SKM-1 treated with dmso at 0.1 percent for 144 hours (cell line): ENCODE results near the gene KCNQ5.
"Not testable (repeated sequence)": the region's sequence is repeated elsewhere in the genome, so short reads cannot be mapped to it uniquely, and the experiment has no call there.

Source experiments
- DNase-seq: peaks from one replicate; lab custom pipeline; 2025; ENCODE audit not compliant: unreplicated experiment; lab: John Stamatoyannopoulos, UW

The KCNQ5 gene

DNA sequence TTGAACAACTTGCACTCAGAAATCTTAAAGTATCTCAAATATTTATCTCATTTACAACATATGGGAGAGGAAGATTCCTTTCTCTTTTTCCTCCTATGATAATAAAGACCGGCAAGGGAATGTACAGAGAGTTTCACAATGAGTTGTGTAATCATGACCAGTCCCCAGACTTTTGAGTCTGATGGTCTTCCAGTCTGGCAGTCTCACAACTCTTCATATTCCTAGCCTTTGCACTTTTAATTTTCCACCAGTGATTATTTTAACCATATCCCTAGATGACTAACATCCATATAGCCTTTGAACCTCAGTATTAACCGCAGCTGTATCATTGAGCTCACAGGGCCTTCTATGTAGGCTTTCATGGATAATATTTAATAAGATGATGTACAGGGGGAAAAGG, 324.9 kb downstream of the KCNQ5 start:
- DNase-seq: no peak

DNA sequence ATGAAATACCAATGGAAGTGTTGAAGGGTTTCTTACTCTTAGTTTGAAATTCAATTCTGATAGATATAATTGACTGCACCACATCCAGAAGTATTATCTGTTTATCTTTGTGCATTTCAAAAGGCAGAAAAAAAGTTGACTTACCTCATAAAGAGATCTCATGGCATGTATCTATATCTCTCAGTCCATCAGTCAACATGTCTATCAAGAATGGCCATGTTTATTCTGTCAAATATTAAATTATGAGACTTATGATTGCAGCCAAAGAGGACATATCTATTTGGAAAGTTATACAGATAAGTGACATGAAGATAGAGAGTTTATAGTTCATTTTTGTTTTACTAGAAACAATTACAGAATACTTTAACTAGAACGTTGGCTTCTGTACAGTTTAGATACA, 325.7 kb downstream of the KCNQ5 start:
- no peak for DNase-seq

DNA sequence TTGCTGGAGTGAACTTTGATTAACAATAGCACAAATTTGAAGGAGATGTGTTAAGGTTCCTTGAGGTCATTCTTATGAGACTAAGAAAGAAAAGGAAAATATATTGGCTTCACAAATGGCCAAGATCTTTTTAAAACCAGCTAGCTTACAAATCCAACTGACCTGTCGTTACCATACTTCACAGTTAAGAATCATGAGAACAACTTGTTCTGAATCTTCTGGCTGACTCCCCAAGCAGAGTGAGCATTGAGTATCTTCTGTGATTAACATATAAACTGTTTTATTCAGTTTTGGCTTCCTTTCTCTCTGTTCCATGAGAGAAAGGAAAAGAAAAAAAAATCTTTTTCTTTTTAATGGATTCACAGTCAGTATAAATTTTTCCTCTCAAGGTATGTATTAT, 326.3 kb downstream of the KCNQ5 start:
- no peak for DNase-seq

DNA sequence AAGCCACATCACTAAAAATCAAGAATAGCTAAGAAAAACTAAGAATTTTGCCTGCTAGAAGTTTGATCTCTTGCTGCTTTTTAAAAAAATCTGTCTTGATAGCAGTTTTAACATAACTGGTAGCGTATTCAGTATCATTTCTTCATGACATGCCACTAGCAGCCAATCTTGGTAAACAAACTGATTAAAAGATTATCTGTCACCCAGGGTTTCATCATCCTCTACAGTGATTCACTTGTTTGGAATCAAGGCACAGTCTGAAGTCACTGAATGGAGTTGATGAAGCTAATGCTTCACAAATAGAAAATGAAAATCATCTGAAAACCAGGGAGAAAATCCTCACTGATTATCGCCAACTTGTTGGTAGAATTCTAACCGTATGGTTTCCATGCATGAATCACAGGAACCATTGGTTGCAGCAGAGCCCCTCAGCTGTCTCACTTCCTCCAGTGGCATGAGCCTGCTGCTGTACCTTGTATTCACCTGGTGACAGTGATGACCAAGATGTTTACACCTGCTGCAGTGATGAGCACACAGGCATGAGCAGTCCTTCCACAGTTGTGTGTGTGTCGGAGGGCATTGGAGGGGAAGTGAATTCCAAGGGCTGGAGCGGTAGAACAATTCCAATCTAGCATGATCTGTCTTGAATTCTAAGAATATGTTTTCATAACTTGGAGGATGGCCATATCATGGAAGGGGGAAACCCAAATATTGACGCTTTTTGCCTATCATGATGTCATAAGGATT, 328.4 kb downstream of the KCNQ5 start:
- no peak for DNase-seq

DNA sequence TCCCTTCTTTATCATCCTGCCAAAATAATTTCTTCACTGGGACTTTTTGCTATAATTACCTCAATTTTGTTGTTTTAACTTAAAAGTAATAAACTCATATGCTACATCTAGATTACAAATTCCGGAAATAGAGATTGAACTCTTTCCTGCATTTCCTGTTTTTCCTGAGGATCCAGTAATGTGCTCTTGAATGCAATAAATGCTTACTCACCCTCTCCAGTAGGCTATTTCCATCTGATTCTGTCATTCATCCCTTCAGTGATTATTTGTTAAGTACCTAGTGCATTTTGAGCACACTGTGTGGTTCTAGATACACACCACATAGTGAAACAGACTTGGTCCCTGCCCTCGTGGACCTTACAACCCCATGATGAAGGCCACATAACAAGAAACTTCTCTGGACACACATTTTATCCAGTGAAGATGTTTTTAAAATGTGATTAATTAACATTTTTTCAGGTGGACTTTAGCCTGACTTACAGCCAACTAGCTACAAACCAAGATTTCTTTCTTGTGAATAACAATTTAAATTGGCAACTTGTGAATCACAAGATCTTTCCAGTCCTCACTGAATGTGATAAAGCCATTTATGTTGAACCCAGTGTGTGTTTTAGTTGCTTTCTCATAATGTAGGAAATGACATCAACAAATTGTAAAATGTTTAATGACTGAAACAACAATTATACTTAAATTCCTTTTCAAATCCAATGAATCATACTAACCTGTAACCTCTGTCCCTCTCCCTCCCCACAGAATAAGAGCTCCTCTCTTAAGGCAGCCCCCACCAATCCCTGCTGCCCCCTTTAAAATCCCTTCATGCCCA, 331.2 kb downstream of the KCNQ5 start:
- no peak for DNase-seq

DNA sequence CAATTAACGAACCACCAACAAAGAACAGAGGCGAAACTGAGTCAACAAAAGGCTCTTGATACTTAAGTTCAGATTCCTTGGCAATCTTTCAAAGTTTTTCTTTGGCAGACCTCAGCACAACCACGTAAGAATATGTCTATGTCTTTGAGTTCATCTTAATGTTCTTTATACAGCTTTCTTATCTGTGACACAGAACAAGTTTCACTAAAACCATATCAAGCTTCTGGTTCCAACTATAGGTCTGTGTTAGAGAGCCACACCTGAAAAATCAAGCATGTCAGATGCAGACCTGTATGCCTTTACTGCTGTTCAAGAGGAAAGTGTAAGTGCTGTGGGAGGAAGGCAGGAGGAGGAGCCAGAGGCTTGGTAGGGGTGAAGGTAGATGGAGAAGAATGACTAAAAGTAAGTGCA, 332.1 kb downstream of the KCNQ5 start:
- DNase-seq: no peak

DNA sequence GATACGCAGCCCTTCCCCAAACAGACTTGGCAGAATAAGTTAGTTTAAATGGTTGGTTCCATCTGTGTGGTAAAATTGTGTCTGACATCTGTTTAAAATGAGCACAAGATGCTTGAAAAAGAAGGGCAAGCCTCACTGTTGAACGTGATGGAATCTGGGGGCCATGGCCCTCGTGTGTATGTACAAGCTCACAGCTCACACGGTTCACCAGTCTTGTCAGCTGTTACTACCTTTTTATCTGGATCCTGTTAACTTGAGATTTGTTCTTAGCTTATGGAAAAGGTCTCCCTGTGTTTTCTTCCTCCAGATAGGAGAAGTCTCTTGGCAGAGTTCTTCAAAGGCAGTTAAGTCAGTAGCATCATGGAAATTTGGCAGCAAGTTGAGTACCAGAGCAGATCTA, 332.9 kb downstream of the KCNQ5 start:
- no peak for DNase-seq

DNA sequence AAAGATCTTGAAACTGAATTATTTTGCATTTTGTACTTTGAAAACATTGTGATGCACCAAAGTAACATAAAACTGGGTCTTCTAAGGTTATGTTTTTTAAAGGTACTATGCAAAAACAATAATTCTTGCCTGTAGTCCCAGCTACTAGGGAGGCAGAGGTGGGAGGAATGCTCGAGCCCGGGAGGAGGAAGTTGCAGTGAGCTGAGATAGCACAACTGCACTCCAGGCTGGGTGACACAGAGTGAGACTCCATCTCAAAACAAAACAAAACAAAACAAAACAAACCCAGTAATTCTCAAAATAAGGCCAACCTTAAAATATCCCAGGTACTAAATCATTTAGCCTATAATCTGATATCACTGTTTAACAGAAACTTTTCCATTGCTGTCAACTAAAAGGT, 333.8 kb downstream of the KCNQ5 start:
- DNase-seq: no peak

DNA sequence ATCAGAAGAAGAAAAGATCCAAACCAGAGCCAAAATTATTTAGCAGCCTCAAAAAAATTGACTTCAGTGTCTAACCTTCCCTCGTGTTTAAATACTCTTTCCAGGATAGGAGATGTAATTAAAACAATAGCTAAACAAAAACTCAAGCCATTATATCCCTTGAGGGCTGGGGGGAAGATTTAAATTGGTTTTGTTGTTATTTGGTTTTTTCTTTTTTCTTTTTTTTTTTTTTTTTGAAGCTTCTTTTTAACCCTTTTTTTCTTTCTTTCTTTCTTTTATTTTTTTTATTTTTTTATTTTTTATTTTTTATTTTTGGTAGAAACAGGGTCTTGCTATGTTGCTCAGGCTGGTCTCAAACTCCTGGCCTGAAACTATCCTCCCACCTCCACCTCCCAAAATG, 334.4 kb downstream of the KCNQ5 start:
- DNase-seq: no peak

DNA sequence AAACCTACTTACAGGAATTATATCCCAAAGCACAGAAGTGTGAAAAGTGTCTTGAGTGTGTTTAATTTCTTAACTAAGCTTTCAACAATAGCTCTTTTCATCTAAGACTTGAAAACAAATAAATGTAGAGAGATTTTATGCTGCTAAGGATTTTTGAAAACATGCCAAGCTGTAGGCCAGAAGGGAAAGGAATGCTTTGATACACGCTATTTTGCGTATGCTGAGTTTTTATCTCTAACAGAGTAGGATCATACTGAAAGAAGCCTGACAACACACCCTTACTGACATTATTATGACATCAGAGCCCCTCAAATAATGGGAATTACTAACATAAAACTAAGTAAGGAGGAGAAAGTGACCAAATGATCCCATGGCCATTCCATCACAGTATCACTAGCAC, 338.0 kb downstream of the KCNQ5 start:
- DNase-seq: no peak

DNA sequence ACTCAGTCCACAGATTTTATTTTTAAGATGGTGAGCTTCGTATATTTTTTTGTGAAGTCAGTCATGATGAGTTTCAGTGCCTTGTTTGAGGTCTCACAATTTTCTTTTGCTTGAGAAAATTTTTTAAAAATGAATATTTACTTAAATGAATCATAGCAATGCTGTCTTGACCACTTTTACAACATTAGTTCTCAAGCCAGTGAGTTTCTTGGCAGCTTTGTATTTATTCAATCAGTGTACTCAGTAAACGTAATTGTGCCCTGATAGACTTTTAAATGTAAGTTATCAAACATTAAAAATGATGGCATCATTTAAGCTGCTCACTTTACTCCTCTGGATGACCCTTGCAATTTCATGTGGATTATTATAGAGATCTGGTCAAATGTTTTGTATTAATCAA, 342.1 kb downstream of the KCNQ5 start:
- no peak for DNase-seq

DNA sequence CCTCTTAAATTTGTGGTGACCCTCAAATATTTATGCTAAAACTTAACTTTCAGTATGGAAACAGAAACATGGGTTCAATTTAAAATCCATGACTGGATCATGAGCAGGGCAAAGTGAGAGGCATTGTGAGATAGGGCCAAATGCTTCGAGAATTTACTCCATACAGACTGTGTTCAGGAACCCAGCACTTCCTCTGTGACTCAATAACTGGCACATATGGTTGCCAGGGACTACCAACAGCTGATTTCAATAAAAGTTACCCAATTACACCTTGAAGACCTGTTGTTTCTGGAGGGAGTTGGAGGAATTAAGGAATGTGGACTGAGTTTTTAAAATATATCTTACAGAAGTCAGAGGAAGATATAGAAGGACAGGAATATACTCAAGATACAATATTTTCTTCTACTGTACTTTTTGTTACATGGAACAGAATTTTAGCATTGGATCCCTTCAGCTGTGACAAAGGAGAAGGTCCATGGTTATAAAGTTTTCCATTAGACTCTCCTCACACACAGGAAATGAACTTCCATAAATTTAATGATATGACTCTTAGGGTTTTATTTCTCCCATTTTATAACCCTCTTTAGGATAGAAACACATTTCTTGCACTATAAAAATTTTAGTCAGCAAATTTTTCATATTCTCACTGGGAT, 344.9 kb downstream of the KCNQ5 start:
- peak; percentile 59 for DNase-seq

DNA sequence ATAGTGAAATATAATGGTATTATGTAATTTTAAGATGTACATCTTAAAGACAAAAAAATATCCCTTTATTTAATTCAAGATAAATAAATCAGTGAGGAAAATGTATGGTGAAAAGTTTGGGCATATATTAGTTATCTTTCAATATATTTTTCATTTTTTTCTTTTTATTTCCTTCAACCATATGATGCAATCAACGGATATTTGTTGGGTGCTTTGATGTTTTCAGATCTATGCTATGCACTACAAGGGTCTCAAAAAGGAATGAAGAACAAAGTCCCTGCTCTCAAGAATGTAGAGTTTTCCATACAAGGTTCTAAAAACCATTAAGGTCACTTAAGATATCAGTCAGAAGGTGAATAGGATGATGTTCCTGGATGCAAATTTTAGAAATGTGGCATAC, 345.5 kb downstream of the KCNQ5 start:
- DNase-seq: no peak

DNA sequence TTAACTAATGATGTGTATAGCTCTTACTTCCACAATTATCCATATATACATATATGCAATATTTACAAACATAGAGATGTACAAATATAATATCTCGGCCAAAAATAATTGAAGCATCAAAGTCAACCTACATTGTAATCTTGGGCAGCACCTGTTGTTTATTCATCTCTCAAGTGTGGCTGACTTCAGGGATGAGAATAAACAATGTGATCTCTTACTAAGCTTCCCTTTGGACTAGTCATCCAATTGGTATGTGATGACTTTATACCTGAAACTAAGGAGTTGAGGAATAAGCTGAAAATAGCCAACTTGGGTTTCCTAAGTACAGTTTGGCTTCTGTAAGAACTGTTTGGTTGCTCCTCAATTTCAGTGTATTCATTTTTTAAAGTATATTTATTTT, 346.8 kb downstream of the KCNQ5 start:
- DNase-seq: no peak

DNA sequence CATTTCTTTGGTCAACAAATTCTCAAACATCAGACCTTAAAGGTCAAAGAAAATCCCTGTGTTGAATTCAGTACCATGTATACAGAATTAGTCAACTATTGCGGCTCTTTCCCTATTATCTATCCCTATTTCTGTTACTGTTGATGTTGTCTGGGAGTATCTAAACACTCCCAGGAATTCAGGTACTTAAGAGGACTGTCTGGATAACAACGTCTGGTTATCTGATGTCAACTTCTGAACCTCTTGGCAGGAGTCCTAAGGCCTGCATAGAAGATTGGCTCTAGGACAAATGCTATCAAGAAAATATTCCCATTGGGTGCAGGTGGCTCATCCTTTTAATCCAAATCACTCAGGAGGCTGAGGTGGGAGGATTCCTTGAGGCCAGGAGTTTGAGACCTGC, 347.8 kb downstream of the KCNQ5 start:
- DNase-seq: no peak

DNA sequence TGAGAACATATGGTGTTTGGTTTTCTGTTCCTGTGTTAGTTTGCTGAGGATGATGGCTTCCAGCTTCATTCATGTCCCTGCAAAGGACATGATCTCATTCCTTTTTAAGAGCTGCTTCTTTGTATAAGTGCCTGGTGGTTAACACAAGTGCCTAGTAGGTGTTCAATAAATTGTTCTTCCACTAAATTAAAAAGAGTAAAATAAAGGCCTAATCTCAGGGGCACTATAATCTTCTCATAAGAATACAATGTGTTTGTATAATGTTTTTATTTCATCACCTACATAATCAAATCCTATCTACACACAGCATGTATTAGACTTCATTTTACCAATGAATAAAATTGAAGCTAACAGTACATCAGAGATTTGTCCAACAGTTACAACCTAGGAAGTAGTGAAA, 350.7 kb downstream of the KCNQ5 start:
- DNase-seq: no peak

DNA sequence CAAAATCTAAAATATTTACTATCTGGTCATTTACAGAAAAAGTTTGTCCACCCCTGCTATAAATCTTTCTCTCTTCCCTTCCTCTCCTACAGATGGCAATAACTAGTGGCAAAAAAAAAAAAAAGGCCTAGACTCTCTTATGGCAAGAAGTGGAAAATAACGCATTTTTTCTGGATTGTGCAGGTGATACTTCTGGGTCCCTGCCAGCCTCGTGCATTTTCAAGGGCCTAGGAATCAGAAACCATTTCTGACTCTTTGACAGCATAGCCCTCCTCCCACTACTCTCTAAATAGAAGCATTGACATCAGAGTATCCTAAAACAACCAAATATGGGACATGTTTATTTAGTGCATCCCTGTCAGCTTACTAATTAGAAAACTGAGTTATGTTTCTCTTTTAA, 352.4 kb downstream of the KCNQ5 start:
- no peak for DNase-seq

DNA sequence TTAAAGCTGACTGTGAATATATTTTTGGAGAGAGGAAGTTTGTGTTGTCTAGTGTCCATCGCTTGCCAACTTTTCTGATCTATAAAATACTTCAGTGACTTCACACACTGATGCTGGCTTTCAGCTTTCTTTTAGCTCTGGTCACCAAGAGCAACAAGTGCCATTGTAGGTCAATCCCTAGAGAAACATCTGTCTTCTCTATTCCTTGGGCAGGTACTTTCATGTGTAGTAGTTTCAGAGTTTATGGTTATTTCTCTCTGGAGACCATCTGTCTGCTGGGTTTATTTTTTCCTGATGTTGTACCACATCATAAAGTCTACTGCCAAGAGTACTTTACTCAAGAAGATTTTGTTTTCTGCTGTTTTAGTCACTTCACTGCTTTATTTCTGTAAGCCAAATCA, 353.5 kb downstream of the KCNQ5 start:
- no peak for DNase-seq

DNA sequence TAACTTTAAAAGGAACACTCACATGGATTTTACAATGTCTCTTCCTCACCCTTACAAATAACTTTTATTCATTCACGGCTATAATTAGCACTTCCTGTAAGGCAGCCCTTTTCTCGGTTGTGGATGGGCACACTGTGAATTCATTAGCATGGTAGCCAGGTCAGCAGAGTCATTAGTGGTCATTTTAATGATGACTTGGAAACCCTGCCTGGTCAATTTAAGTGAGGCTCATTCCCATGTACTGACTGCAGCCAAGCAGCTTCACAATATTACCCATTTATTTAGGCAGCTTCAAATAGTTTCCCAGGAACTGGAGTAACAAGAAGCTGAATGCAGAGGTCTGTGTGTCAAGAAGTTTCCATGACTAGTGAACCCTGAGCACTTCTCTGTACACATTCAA, 354.6 kb downstream of the KCNQ5 start:
- DNase-seq: no peak

DNA sequence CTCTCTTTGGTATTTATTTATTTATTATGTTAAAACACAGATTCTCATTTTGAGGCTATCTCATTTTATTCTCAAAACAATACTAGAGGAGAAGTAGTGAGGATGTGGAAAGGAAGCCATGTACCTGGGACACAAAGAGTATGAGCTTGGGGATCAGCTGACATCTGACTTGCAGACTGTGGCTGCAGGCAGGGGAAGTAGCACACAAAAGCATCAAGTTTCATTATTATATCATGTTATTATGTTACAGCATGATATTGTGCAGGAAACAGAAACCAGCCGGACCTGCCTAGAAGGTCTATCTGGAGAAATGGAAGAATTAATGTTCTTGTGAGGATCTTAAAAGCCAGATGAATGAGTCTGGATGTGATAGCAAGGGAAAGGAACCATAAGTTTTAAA, 355.2 kb downstream of the KCNQ5 start:
- DNase-seq: no peak

DNA sequence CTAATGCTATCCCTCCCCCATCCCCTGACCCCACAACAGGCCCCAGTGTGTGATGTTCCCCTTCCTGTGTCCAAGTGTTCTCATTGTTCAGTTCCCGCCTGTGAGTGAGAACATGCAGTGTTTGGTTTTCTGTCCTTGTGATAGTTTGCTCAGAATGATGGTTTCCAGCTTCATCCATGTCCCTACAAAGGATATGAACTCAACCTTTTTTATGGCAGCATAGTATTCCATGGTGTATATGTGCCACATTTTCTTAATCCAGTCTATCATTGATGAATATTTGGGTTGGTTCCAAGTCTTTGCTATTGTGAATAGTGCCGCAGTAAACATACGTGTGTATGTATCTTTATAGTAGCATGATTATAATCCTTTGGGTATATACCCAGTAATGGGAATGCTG, 356.9 kb downstream of the KCNQ5 start:
- DNase-seq: not testable (repeated sequence)

DNA sequence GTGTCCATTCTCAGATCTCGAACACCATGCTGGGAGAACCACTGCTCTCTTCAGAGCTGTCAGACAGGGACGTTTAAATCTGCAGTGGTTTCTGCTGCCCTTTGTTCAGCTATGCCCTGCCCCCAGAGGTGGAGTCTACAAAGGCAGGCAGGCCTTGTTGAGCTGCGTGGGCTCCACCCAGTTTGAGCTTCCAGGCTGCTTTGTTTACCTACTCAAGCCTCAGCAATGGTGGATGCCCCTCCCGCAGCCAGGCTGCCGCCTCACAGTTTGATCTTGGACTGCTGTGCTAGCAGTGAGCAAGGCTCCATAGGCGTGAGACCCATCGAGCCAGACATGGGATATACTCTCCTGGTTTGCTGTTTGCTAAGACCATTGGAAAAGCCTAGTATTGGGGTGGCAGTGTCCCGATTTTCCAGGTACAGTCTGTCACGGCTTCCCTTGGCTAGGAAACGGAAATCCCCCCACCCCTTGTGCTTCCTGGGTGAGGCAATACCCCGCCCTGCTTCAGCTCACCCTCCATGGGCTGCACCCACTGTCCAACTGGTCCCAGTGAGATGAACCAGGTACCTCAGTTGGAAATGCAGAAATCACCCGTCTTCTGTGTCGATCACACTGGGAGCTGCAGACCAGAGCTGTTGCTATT, 362.4 kb downstream of the KCNQ5 start:
- not testable (repeated sequence) for DNase-seq
